DND-41 (cell line): ENCODE results near the gene CWH43.

ENCODE experiments used
- CTCF ChIP-seq: IDR thresholded peaks from 2 replicates; pipeline ENCODE4 v1.5.1; 2012; ENCODE audit warnings: borderline replicate concordance, low read length, moderate library complexity, mild to moderate bottlenecking; ENCODE audit not compliant: poor library complexity, severe bottlenecking; ENCODE audit errors: extremely low read depth
- EZH2 ChIP-seq: IDR thresholded peaks from 3 replicates; pipeline ENCODE4 v1.6.1; 2012; ENCODE audit warnings: borderline replicate concordance, low read depth, mild to moderate bottlenecking, moderate library complexity, low read length, inconsistent platforms; ENCODE audit not compliant: severe bottlenecking

GRCh38 chr4:48968814-48969213, 17.3 kb upstream of the CWH43 start:
- TF ChIP-seq CTCF: no peak
- TF ChIP-seq EZH2: no peak
